WTC11 (cell line): ENCODE results near the gene OVAAL. TPM values are rescaled to one million over a fixed set of nuclear protein-coding genes. Genes with fewer than 3 reads are reported as not detected.

Experiments used
- ATAC-seq: fragments of 200-7000 bp; cut with Tn5 transposase; 2 replicates; pipeline ENCODE4 v1.10.0; 2021; ENCODE audit warnings: mild to moderate bottlenecking, moderate library complexity
- CTCF ChIA-PET: fragments of 300-600 bp; sonication (Branson Sonifier 250); formaldehyde crosslinking; loops from one replicate; lab custom pipeline; 2021; ENCODE audit warnings: antibody characterized with exemption; lab: Charles Lee
- POLR2A ChIA-PET: fragments of 350-600 bp; sonication (Branson Sonifier 250); formaldehyde crosslinking; loops from one replicate; lab custom pipeline; 2021; ENCODE audit warnings: antibody characterized with exemption; lab: Charles Lee
- DNase-seq: peaks from one replicate; pipeline ENCODE4 v3.0.0; 2021; ENCODE audit warnings: low spot score
- H3K27ac Mint-ChIP-seq: 2 replicates; pipeline ENCODE4 v1.8.0; 2021; ENCODE audit warnings: mixed read lengths
- H3K27me3 Mint-ChIP-seq: 2 replicates; pipeline ENCODE4 v1.8.0; 2021; ENCODE audit warnings: low read depth, mild to moderate bottlenecking, moderate library complexity, mixed read lengths
- H3K36me3 Mint-ChIP-seq: 2 replicates; pipeline ENCODE4 v1.8.0; 2021; ENCODE audit warnings: mixed read lengths
- H3K4me1 Mint-ChIP-seq: 2 replicates; pipeline ENCODE4 v1.8.0; 2022; ENCODE audit warnings: mixed read lengths
- H3K4me3 Mint-ChIP-seq: 2 replicates; pipeline ENCODE4 v1.8.0; 2021; ENCODE audit warnings: mild to moderate bottlenecking, moderate library complexity, mixed read lengths
- H3K9me3 Mint-ChIP-seq: 2 replicates; pipeline ENCODE4 v1.8.0; 2021; ENCODE audit warnings: mixed read lengths
- ARID4B ChIP-seq: sonication (generic); formaldehyde crosslinking; IDR thresholded peaks from 2 replicates; pipeline ENCODE4 v1.8.0; 2023; ENCODE audit warnings: missing genetic modification reagents, mild to moderate bottlenecking, borderline replicate concordance
- ATF1 ChIP-seq: sonication (generic); formaldehyde crosslinking; IDR thresholded peaks from 2 replicates; pipeline ENCODE4 v1.8.1; 2023; ENCODE audit warnings: mild to moderate bottlenecking, moderate library complexity, missing genetic modification reagents
- E2F5 ChIP-seq: sonication (generic); formaldehyde crosslinking; IDR thresholded peaks from 2 replicates; pipeline ENCODE4 v1.8.1; 2022; ENCODE audit warnings: mild to moderate bottlenecking, moderate library complexity, missing genetic modification reagents
- ELF4 ChIP-seq: sonication (generic); formaldehyde crosslinking; IDR thresholded peaks from 2 replicates; pipeline ENCODE4 v1.8.1; 2022; ENCODE audit warnings: low read depth, mild to moderate bottlenecking, moderate library complexity, missing genetic modification reagents
- EMX1 ChIP-seq: fragments of 250-450 bp; sonication (Bioruptor Pico); IDR thresholded peaks from 2 replicates; pipeline ENCODE4 v1.8.0; 2021; ENCODE audit warnings: mild to moderate bottlenecking
- ESRRA ChIP-seq: sonication (generic); formaldehyde crosslinking; IDR thresholded peaks from 2 replicates; pipeline ENCODE4 v1.8.1; 2022; ENCODE audit warnings: mild to moderate bottlenecking, missing genetic modification reagents, borderline replicate concordance
- ETV6 ChIP-seq: sonication (generic); formaldehyde crosslinking; IDR thresholded peaks from 2 replicates; pipeline ENCODE4 v1.8.1; 2022; ENCODE audit warnings: mild to moderate bottlenecking, missing genetic modification reagents
- FOXJ3 ChIP-seq: sonication (generic); formaldehyde crosslinking; IDR thresholded peaks from 2 replicates; pipeline ENCODE4 v1.9.0; 2021; ENCODE audit warnings: missing genetic modification reagents, mild to moderate bottlenecking, borderline replicate concordance
- GABPB1 ChIP-seq: sonication (generic); formaldehyde crosslinking; IDR thresholded peaks from 2 replicates; pipeline ENCODE4 v1.8.1; 2023; ENCODE audit warnings: mild to moderate bottlenecking, missing genetic modification reagents
- SMAD4 ChIP-seq: sonication (generic); formaldehyde crosslinking; IDR thresholded peaks from 2 replicates; pipeline ENCODE4 v1.8.0; 2022; ENCODE audit warnings: mild to moderate bottlenecking, missing genetic modification reagents
- TEAD1 ChIP-seq: sonication (generic); formaldehyde crosslinking; IDR thresholded peaks from 2 replicates; pipeline ENCODE4 v1.8.0; 2022; ENCODE audit warnings: mild to moderate bottlenecking, missing genetic modification reagents
- TP53 ChIP-seq: sonication (generic); formaldehyde crosslinking; IDR thresholded peaks from 2 replicates; pipeline ENCODE4 v1.8.1; 2023; ENCODE audit warnings: mild to moderate bottlenecking, missing genetic modification reagents
- total RNA-seq: library from RNA; stranded (reverse); gene quantifications from 3 replicates; pipeline ENCODE4 v1.2.3, GENCODE V29; 2021
- TF ChIP-seq, protein P1 (sequence below): sonication (generic); formaldehyde crosslinking; IDR thresholded peaks from 2 replicates; pipeline ENCODE4 v1.8.0; 2022; ENCODE audit warnings: mild to moderate bottlenecking, missing genetic modification reagents
- TF ChIP-seq, protein P2 (sequence below): fragments of 250-450 bp; sonication (Bioruptor Pico); IDR thresholded peaks from 2 replicates; pipeline ENCODE4 v1.9.0; 2021; ENCODE audit warnings: mild to moderate bottlenecking
- TF ChIP-seq, protein P3 (sequence below): fragments of 250-450 bp; sonication (Bioruptor Pico); IDR thresholded peaks from 2 replicates; pipeline ENCODE4 v1.9.0; 2021; ENCODE audit warnings: mild to moderate bottlenecking, borderline replicate concordance
- TF ChIP-seq, protein P4 (sequence below): sonication (generic); formaldehyde crosslinking; IDR thresholded peaks from 2 replicates; pipeline ENCODE4 v1.8.1; 2022; ENCODE audit warnings: missing genetic modification reagents, borderline replicate concordance
- TF ChIP-seq, protein P5 (sequence below): sonication (generic); formaldehyde crosslinking; IDR thresholded peaks from 2 replicates; pipeline ENCODE4 v1.8.0; 2022; ENCODE audit warnings: mild to moderate bottlenecking, missing genetic modification reagents

Gene OVAAL
- total RNA-seq, 1 experiment from 2014 or later: not detected

DNA sequence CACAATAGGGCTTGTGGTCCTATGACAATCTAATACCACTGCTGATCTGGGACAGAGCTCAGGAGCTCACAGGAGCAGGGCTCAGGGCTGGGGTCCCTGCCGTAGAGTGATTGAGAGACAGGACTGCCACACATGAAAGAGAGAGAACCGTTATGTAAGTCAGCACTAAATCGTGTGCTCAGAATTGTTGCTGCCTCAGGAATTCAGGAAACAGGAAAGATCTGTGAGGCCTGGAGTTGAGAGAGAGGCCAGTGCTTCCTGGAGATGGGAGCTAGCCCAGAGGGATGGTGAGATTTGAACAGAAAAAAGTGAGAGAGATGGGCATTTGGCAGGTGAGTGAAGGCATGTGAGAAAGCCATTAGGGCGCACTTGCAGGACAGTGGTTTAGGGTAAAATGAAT, 38.9 kb upstream of the OVAAL start:
- Mint-ChIP-seq H3K27me3 (no peaks in the 10 kb centered on the region), H3K27ac (no peak overlapping the region), H3K4me1 (peaks cover 39% of the 10 kb centered on the region), H3K36me3 (no peaks in the 10 kb centered on the region), H3K9me3 (no peaks in the 10 kb centered on the region), H3K4me3 (no peak overlapping the region)
- ATAC-seq: no peak
- ChIA-PET POLR2A (no interaction called here), CTCF (interaction anchor here (0.9 to 1.6 kb wide), 2 partner anchors 362 to 401 kb away, joined by 3 to 4 read pairs; no protein-coding TSS in a partner anchor)
- TF ChIP-seq ELF4 (no peak), ARID4B (CRISPR knock-in tag) (no peak), TEAD1 (CRISPR knock-in tag) (no peak), E2F5 (CRISPR knock-in tag) (no peak), SMAD4 (CRISPR knock-in tag) (no peak), TP53 (CRISPR knock-in tag) (no peak), ESRRA (CRISPR knock-in tag) (no peak), EMX1 (CRISPR knock-in tag) (no peak)
- TF ChIP-seq, protein P1, sequence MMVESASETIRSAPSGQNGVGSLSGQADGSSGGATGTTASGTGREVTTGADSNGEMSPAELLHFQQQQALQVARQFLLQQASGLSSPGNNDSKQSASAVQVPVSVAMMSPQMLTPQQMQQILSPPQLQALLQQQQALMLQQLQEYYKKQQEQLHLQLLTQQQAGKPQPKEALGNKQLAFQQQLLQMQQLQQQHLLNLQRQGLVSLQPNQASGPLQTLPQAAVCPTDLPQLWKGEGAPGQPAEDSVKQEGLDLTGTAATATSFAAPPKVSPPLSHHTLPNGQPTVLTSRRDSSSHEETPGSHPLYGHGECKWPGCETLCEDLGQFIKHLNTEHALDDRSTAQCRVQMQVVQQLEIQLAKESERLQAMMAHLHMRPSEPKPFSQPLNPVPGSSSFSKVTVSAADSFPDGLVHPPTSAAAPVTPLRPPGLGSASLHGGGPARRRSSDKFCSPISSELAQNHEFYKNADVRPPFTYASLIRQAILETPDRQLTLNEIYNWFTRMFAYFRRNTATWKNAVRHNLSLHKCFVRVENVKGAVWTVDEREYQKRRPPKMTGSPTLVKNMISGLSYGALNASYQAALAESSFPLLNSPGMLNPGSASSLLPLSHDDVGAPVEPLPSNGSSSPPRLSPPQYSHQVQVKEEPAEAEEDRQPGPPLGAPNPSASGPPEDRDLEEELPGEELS (CRISPR knock-in tag): no peak
- TF ChIP-seq, protein P2, sequence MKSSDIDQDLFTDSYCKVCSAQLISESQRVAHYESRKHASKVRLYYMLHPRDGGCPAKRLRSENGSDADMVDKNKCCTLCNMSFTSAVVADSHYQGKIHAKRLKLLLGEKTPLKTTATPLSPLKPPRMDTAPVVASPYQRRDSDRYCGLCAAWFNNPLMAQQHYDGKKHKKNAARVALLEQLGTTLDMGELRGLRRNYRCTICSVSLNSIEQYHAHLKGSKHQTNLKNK (CRISPR knock-in tag): no peak
- TF ChIP-seq, protein P3, sequence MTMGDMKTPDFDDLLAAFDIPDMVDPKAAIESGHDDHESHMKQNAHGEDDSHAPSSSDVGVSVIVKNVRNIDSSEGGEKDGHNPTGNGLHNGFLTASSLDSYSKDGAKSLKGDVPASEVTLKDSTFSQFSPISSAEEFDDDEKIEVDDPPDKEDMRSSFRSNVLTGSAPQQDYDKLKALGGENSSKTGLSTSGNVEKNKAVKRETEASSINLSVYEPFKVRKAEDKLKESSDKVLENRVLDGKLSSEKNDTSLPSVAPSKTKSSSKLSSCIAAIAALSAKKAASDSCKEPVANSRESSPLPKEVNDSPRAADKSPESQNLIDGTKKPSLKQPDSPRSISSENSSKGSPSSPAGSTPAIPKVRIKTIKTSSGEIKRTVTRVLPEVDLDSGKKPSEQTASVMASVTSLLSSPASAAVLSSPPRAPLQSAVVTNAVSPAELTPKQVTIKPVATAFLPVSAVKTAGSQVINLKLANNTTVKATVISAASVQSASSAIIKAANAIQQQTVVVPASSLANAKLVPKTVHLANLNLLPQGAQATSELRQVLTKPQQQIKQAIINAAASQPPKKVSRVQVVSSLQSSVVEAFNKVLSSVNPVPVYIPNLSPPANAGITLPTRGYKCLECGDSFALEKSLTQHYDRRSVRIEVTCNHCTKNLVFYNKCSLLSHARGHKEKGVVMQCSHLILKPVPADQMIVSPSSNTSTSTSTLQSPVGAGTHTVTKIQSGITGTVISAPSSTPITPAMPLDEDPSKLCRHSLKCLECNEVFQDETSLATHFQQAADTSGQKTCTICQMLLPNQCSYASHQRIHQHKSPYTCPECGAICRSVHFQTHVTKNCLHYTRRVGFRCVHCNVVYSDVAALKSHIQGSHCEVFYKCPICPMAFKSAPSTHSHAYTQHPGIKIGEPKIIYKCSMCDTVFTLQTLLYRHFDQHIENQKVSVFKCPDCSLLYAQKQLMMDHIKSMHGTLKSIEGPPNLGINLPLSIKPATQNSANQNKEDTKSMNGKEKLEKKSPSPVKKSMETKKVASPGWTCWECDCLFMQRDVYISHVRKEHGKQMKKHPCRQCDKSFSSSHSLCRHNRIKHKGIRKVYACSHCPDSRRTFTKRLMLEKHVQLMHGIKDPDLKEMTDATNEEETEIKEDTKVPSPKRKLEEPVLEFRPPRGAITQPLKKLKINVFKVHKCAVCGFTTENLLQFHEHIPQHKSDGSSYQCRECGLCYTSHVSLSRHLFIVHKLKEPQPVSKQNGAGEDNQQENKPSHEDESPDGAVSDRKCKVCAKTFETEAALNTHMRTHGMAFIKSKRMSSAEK (CRISPR knock-in tag): no peak
- DNase-seq: no peak

DNA sequence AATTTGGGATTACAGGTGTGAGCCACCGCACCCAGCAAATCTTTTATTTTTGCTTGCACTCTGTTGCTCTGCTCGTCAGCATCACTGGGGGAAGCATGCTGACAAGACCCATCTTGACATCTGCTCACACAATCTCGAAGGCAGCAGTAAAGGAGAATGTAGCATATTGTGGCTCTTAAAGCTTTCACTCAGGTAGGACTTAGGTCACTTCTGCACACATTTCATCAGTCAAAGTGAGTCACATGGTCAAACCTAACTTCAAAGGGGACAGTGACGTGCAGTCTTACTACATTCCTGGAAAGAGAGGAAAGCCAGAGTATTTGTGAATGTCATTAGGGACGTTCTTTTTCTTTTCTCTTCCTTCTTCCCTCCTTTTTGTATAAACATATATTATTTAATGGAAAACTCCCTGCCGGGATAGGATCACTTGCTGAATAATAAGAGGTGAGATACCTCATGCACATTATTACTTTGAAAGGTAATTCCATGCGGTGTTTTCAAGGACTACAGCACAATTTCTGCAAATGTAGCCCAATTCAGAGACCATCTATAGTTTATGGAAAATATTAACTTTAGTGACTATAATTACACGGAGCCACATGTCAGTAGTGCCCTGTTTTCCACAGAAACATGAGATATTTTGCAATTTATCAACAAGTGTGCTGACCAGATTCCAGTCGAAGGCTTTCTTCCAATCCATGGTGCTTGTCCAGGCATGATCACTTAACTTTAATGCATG, 37.1 kb upstream of the OVAAL start:
- Mint-ChIP-seq H3K27me3 (no peaks in the 10 kb centered on the region), H3K36me3 (no peaks in the 10 kb centered on the region), H3K4me1 (peaks cover 45% of the 10 kb centered on the region), H3K4me3 (no peak overlapping the region), H3K27ac (no peak overlapping the region; the same call in 1 of the 2 replicates), H3K9me3 (no peaks in the 10 kb centered on the region)
- ChIA-PET POLR2A (interaction anchor here (2.1 kb wide), 1 partner anchor 19 kb away, joined by 8 read pairs; the partner anchor contains the start of gene ACBD6), CTCF (interaction anchor here (1.1 to 1.6 kb wide), 2 partner anchors 19 to 360 kb away, joined by 3 to 6 read pairs; partner anchors contain the start of gene ACBD6)
- ATAC-seq: no peak
- no peak for DNase-seq
- no peak for TF ChIP-seq ATF1 (CRISPR knock-in tag)
- TF ChIP-seq, protein P4, sequence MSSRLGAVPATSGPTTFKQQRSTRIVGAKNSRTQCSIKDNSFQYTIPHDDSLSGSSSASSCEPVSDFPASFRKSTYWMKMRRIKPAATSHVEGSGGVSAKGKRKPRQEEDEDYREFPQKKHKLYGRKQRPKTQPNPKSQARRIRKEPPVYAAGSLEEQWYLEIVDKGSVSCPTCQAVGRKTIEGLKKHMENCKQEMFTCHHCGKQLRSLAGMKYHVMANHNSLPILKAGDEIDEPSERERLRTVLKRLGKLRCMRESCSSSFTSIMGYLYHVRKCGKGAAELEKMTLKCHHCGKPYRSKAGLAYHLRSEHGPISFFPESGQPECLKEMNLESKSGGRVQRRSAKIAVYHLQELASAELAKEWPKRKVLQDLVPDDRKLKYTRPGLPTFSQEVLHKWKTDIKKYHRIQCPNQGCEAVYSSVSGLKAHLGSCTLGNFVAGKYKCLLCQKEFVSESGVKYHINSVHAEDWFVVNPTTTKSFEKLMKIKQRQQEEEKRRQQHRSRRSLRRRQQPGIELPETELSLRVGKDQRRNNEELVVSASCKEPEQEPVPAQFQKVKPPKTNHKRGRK (CRISPR knock-in tag): no peak
- peak; percentile 99 for TF ChIP-seq GABPB1 (CRISPR knock-in tag)
- TF ChIP-seq ETV6 (CRISPR knock-in tag): no peak
- TF ChIP-seq, protein P5, sequence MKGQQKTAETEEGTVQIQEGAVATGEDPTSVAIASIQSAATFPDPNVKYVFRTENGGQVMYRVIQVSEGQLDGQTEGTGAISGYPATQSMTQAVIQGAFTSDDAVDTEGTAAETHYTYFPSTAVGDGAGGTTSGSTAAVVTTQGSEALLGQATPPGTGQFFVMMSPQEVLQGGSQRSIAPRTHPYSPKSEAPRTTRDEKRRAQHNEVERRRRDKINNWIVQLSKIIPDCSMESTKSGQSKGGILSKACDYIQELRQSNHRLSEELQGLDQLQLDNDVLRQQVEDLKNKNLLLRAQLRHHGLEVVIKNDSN (CRISPR knock-in tag): peak; percentile 69; the same call in 1 of the 2 replicates
- no peak for TF ChIP-seq FOXJ3
- TF ChIP-seq E2F5 (CRISPR knock-in tag): no peak
